Hematopoietic multipotent progenitor cell treated with erythropoietin and hydrocortisone succinate and interleukin-3 and kit ligand, for 8 days (in vitro differentiated cells): Measurements from ENCODE around the gene SPTLC2.
A peak's percentile ranks its signal among the peaks of the same experiment; 100 is the strongest.

Experiments used
- DNase-seq: peaks from one replicate; pipeline ENCODE4 v3.0.0-alpha.2; 2015

Gene SPTLC2

GRCh38 chr14:77498984-77499527 lies 117.4 kb downstream of the SPTLC2 start:
- no peak for DNase-seq

- DNase-seq = peak; percentile 19
Observed at GRCh38 chr14:77498120-77498979, 118.1 kb downstream of the SPTLC2 start, which contains the start of gene ISM2. TSS of gene ISM2 (minus strand) at chr14:77498816. CDS start at chr14:77498793, 23 bp downstream.

- no peak for DNase-seq
Observed at GRCh38 chr14:77495334-77495733, 121.1 kb downstream of the SPTLC2 start.

GRCh38 chr14:77491056-77491455 lies 125.4 kb downstream of the SPTLC2 start:
- DNase-seq = no peak

GRCh38 chr14:77490347-77490986 lies 126.0 kb downstream of the SPTLC2 start:
- DNase-seq = no peak

GRCh38 chr14:77489041-77489440 lies 127.4 kb downstream of the SPTLC2 start:
- no peak for DNase-seq

GRCh38 chr14:77488558-77488957 lies 127.9 kb downstream of the SPTLC2 start:
- no peak for DNase-seq

GRCh38 chr14:77485901-77486678 lies 130.3 kb downstream of the SPTLC2 start:
- DNase-seq = peak; percentile 18

GRCh38 chr14:77485256-77485655 lies 131.2 kb downstream of the SPTLC2 start:
- DNase-seq = no peak

GRCh38 chr14:77482422-77482821 lies 134.0 kb downstream of the SPTLC2 start:
- DNase-seq = no peak

GRCh38 chr14:77478796-77479195 lies 137.6 kb downstream of the SPTLC2 start:
- no peak for DNase-seq

- DNase-seq = no peak
Observed at GRCh38 chr14:77478029-77478428, 138.4 kb downstream of the SPTLC2 start.

- DNase-seq = no peak
Observed at GRCh38 chr14:77475432-77476115, 140.9 kb downstream of the SPTLC2 start.

GRCh38 chr14:77474479-77475177 lies 141.8 kb downstream of the SPTLC2 start:
- peak; percentile 64 for DNase-seq

GRCh38 chr14:77473921-77474320 lies 142.5 kb downstream of the SPTLC2 start:
- no peak for DNase-seq

GRCh38 chr14:77470224-77470870 lies 146.1 kb downstream of the SPTLC2 start:
- no peak for DNase-seq

- DNase-seq = no peak
Observed at GRCh38 chr14:77469539-77469938, 146.9 kb downstream of the SPTLC2 start.

GRCh38 chr14:77469067-77469505 lies 147.4 kb downstream of the SPTLC2 start:
- DNase-seq = no peak

- no peak for DNase-seq
Observed at GRCh38 chr14:77467801-77468200, 148.6 kb downstream of the SPTLC2 start.

- peak; percentile 90 for DNase-seq
Observed at GRCh38 chr14:77459072-77459723, 157.2 kb downstream of the SPTLC2 start.
